ENCODE results near the gene SLC1A7. TPM values are rescaled to one million over a fixed set of nuclear protein-coding genes. Genes with fewer than 3 reads are reported as not detected.

Gene SLC1A7
- polyA plus RNA-seq, 1 donor (not counting 4 experiments of a cell fraction or from before 2014, with no cell fraction given), result not detected

DNA sequence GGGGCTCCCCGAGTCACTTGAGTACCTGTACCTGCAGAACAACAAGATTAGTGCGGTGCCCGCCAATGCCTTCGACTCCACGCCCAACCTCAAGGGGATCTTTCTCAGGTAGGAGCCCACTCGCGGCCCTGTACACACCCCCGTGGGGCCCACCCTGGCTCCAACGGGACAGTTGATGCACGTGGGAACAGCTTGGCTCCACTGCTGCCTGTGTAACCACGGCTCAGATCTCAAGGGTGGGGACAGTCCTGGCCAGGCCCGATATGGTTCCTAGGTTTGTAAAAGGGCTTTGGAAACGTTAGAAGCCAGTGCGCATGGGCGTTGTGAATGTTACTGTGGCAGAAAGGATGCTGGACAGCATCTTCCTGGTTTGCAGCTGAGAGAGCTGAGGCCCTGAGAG lies 61.7 kb downstream of the SLC1A7 start:
- Histone ChIP-seq H2AFZ (ENCODE audit: control insufficient read depth, low read length) (no peak overlapping the region), H3K79me2 (ENCODE audit: control insufficient read depth, insufficient read depth, low read length) (no peaks in the 10 kb centered on the region), H3K9me3 (ENCODE audit: control insufficient read depth, low read depth, low read length) (no peaks in the 10 kb centered on the region), H4K20me1 (ENCODE audit: control insufficient read depth, extremely low read depth, insufficient read depth, low read length) (no peaks in the 10 kb centered on the region), H3K27ac (ENCODE audit: control insufficient read depth, insufficient read depth, low read length) (no peak overlapping the region), H3K27me3 (ENCODE audit: control insufficient read depth, extremely low read depth, insufficient read depth, low read length) (peaks cover 5% of the 10 kb centered on the region), H3K36me3 (ENCODE audit: control insufficient read depth in 2 of 2, extremely low read depth in 1 of 2, insufficient read depth in 2 of 2, low read length in 2 of 2) (no peaks in the 10 kb centered on the region), H3K9ac (ENCODE audit: control insufficient read depth, extremely low read depth, insufficient read depth, low read length) (no peak overlapping the region), H3K4me1 (ENCODE audit: control insufficient read depth, extremely low read depth, insufficient read depth, low read length) (no peaks in the 10 kb centered on the region), H3K4me2 (ENCODE audit: control insufficient read depth, extremely low read depth, insufficient read depth, low read depth, low read length) (no peak overlapping the region), H3K4me3 (ENCODE audit: control insufficient read depth in 2 of 3, extremely low read depth in 1 of 3, insufficient read depth in 2 of 3, low read depth in 1 of 3, low read length in 3 of 3) (no peak overlapping the region), H3K9me1 (ENCODE audit: control insufficient read depth, extremely low read depth, insufficient read depth, low read length) (no peaks in the 10 kb centered on the region)
- no peak for TF ChIP-seq EZH2 (IDR thresholded peaks at IDR 0.05; ENCODE audit: low read length)
- TF ChIP-seq, protein P1, sequence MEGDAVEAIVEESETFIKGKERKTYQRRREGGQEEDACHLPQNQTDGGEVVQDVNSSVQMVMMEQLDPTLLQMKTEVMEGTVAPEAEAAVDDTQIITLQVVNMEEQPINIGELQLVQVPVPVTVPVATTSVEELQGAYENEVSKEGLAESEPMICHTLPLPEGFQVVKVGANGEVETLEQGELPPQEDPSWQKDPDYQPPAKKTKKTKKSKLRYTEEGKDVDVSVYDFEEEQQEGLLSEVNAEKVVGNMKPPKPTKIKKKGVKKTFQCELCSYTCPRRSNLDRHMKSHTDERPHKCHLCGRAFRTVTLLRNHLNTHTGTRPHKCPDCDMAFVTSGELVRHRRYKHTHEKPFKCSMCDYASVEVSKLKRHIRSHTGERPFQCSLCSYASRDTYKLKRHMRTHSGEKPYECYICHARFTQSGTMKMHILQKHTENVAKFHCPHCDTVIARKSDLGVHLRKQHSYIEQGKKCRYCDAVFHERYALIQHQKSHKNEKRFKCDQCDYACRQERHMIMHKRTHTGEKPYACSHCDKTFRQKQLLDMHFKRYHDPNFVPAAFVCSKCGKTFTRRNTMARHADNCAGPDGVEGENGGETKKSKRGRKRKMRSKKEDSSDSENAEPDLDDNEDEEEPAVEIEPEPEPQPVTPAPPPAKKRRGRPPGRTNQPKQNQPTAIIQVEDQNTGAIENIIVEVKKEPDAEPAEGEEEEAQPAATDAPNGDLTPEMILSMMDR (optimal IDR thresholded peaks at IDR 0.05 in 1 of 3, IDR thresholded peaks at IDR 0.05 in 1 of 3, conservative IDR thresholded peaks at IDR 0.05 in 1 of 3; ENCODE audit: extremely low read depth in 1 of 3, insufficient read depth in 2 of 3, low read length in 3 of 3), result no peak
- DNase-seq (ENCODE audit: low read depth, low spot score), result no peak
- dilution Hi-C loops (cut with MboI; ENCODE audit: extremely low pct_ligation_motif_present, low sequenced_read_pairs), result no loop called here
- no peak for FAIRE-seq

DNA sequence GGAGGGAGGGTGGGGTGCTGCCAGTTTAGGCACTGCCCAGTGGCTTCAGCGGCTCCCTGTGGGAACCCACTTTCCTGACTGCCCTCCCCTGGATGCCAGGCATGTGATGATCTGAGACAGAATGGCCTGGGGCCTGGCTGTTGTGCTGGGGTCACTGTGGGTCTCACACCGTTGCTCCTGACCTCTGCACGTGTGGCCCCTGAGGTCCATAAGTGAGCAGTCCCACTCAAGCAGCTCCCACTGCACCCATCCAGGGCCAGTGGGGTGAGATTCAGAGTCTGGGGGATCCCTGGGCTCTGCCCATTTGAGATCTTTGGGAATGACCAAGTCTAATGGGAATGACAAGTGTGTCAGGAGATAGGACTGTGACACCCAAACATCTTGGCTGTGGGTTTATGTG lies 62.4 kb downstream of the SLC1A7 start:
- Histone ChIP-seq H3K9me3 (ENCODE audit: control insufficient read depth, low read depth, low read length) (no peaks in the 10 kb centered on the region), H3K27ac (ENCODE audit: control insufficient read depth, insufficient read depth, low read length) (no peak overlapping the region), H3K36me3 (ENCODE audit: control insufficient read depth in 2 of 2, extremely low read depth in 1 of 2, insufficient read depth in 2 of 2, low read length in 2 of 2) (no peaks in the 10 kb centered on the region), H3K27me3 (ENCODE audit: control insufficient read depth, extremely low read depth, insufficient read depth, low read length) (peaks cover 5% of the 10 kb centered on the region), H3K4me2 (ENCODE audit: control insufficient read depth, extremely low read depth, insufficient read depth, low read depth, low read length) (no peak overlapping the region), H4K20me1 (ENCODE audit: control insufficient read depth, extremely low read depth, insufficient read depth, low read length) (no peaks in the 10 kb centered on the region), H2AFZ (ENCODE audit: control insufficient read depth, low read length) (no peak overlapping the region), H3K79me2 (ENCODE audit: control insufficient read depth, insufficient read depth, low read length) (no peaks in the 10 kb centered on the region), H3K9me1 (ENCODE audit: control insufficient read depth, extremely low read depth, insufficient read depth, low read length) (no peaks in the 10 kb centered on the region), H3K9ac (ENCODE audit: control insufficient read depth, extremely low read depth, insufficient read depth, low read length) (no peak overlapping the region), H3K4me1 (ENCODE audit: control insufficient read depth, extremely low read depth, insufficient read depth, low read length) (no peaks in the 10 kb centered on the region), H3K4me3 (ENCODE audit: control insufficient read depth in 2 of 3, extremely low read depth in 1 of 3, insufficient read depth in 2 of 3, low read depth in 1 of 3, low read length in 3 of 3) (no peak overlapping the region)
- no peak for TF ChIP-seq EZH2 (IDR thresholded peaks at IDR 0.05; ENCODE audit: low read length)
- TF ChIP-seq, protein P1 (optimal IDR thresholded peaks at IDR 0.05 in 1 of 3, IDR thresholded peaks at IDR 0.05 in 1 of 3, conservative IDR thresholded peaks at IDR 0.05 in 1 of 3; ENCODE audit: extremely low read depth in 1 of 3, insufficient read depth in 2 of 3, low read length in 3 of 3), result no peak
- FAIRE-seq, result no peak
- no peak for DNase-seq (ENCODE audit: low read depth, low spot score)
- dilution Hi-C loops (cut with MboI; ENCODE audit: extremely low pct_ligation_motif_present, low sequenced_read_pairs), result no loop called here

All from keratinocyte (primary cell).